NOMO-1 treated with dmso at 0.1 percent for 144 hours (cell line): ENCODE results near the gene TIAM1.

ENCODE experiments used
- DNase-seq: peaks from one replicate; lab custom pipeline; 2025; ENCODE audit not compliant: unreplicated experiment; lab: John Stamatoyannopoulos, UW

The TIAM1 gene

GRCh38 chr21:31354122-31354521 lies 10.1 kb upstream of the TIAM1 start:
- no peak for DNase-seq

- no peak for DNase-seq
Measured at GRCh38 chr21:31352836-31353235, 8.8 kb upstream of the TIAM1 start.

- no peak for DNase-seq
Measured at GRCh38 chr21:31351960-31352359, 7.9 kb upstream of the TIAM1 start.

- DNase-seq = no peak
Measured at GRCh38 chr21:31351438-31351837, 7.4 kb upstream of the TIAM1 start.

GRCh38 chr21:31349208-31349607 lies 5.1 kb upstream of the TIAM1 start:
- no peak for DNase-seq

GRCh38 chr21:31348188-31348587 lies 4.1 kb upstream of the TIAM1 start:
- no peak for DNase-seq

- DNase-seq = no peak
Measured at GRCh38 chr21:31347435-31348032, 3.5 kb upstream of the TIAM1 start.

GRCh38 chr21:31346256-31346821 lies 2.3 kb upstream of the TIAM1 start:
- no peak for DNase-seq

- DNase-seq = no peak
Measured at GRCh38 chr21:31345136-31345535, 1.1 kb upstream of the TIAM1 start.

GRCh38 chr21:31343030-31343510 lies 991 bp downstream of the TIAM1 start:
- DNase-seq = no peak

GRCh38 chr21:31342348-31342747 lies 1.7 kb downstream of the TIAM1 start:
- no peak for DNase-seq

- no peak for DNase-seq
Measured at GRCh38 chr21:31340942-31341487, 3.0 kb downstream of the TIAM1 start.

GRCh38 chr21:31340514-31340913 lies 3.5 kb downstream of the TIAM1 start:
- DNase-seq = no peak

- DNase-seq = no peak
Measured at GRCh38 chr21:31339721-31340120, 4.3 kb downstream of the TIAM1 start.

GRCh38 chr21:31338908-31339368 lies 5.1 kb downstream of the TIAM1 start:
- no peak for DNase-seq

GRCh38 chr21:31337996-31338907 lies 5.8 kb downstream of the TIAM1 start:
- DNase-seq = no peak

GRCh38 chr21:31337086-31337485 lies 7.0 kb downstream of the TIAM1 start:
- DNase-seq = no peak

- DNase-seq = no peak
Measured at GRCh38 chr21:31336739-31337040, 7.4 kb downstream of the TIAM1 start.

GRCh38 chr21:31335957-31336738 lies 7.9 kb downstream of the TIAM1 start:
- no peak for DNase-seq

GRCh38 chr21:31334648-31335121 lies 9.4 kb downstream of the TIAM1 start:
- no peak for DNase-seq

- no peak for DNase-seq
Measured at GRCh38 chr21:31332525-31332924, 11.5 kb downstream of the TIAM1 start.
